ENCODE measurements around the gene KCTD13.
"Not testable (repeated sequence)": the region's sequence is repeated elsewhere in the genome, so short reads cannot be mapped to it uniquely, and the experiment has no call there.

The KCTD13 gene

DNA sequence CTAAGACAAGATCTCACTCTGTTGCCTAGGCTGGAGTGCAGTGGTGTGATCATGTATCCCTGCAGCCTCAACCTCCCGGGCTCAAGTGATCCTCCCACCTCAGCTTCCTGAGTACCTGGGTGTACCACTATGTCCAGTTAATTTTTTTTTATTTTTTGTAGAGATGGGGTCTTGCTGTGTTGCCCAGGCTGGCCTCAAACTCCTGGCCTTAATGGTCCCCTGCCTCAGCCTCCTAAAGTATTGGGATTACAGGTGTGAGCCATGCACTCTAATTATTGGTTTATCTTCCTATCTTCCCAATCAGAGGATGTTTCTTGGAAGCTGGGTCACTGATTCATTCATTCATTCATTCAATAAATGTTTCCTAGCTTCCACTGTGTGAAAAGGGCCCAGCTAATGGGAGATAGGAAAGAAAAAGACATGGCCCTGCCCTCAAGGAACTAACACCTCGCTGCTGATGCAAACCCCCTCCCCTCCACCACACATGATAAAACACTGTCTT is 17.3 kb downstream of the KCTD13 start:
- DNase-seq: no peak

- DNase-seq: no peak
These were observed 18.1 kb downstream of the KCTD13 start for GRCh38 chr16:29907973-29908372.

GRCh38 chr16:29906520-29907244 is 19.3 kb downstream of the KCTD13 start:
- no peak for DNase-seq

DNA sequence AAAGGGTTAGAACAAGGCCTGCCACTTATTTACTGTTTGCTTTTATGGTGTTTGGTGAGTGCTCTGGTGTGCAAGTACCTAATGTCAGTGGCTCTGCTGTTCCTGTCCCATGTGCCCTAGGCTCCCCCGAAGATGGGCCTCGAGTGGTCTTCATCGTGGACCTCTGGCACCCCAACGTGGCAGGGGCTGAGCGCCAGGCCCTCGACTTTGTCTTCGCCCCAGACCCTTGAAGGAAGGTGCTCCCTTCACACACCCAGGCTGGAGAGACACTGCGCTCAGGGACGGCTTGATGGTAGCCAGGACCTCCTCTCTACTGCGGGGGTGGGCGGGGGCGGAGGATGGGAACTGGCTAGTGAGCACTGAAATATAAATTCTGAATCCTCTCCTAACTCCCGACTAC is 20.4 kb downstream of the KCTD13 start:
- DNase-seq: no peak

- no peak for DNase-seq
These were observed 21.1 kb downstream of the KCTD13 start for GRCh38 chr16:29904947-29905346.

GRCh38 chr16:29903590-29903989 is 22.4 kb downstream of the KCTD13 start:
- DNase-seq: no peak

DNA sequence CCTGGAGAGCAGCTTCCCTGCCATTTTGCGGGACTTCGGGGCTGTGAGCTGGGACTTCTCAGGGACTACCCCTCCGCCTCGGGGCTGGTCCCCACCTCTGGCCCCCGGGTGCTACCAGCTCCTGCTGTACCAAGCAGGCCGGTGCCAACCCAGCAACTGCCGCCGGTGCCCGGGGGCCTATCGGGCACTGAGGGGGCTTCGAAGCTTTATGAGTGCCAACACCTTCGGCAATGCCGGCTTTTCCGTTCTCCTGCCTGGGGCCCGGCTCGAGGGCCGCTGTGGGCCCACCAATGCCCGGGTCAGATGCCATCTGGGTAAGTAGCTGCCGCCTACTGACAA is 24.4 kb downstream of the KCTD13 start:
- no peak for DNase-seq

- no peak for DNase-seq
These were observed 25.0 kb downstream of the KCTD13 start for GRCh38 chr16:29900888-29901606.

- peak; percentile 87 for DNase-seq
These were observed 25.7 kb downstream of the KCTD13 start, which contains the start of gene ASPHD1 for GRCh38 chr16:29900102-29900887. Gene ASPHD1 (plus strand): TSS chr16:29900488. CDS start chr16:29900972, 484 bp downstream.

DNA sequence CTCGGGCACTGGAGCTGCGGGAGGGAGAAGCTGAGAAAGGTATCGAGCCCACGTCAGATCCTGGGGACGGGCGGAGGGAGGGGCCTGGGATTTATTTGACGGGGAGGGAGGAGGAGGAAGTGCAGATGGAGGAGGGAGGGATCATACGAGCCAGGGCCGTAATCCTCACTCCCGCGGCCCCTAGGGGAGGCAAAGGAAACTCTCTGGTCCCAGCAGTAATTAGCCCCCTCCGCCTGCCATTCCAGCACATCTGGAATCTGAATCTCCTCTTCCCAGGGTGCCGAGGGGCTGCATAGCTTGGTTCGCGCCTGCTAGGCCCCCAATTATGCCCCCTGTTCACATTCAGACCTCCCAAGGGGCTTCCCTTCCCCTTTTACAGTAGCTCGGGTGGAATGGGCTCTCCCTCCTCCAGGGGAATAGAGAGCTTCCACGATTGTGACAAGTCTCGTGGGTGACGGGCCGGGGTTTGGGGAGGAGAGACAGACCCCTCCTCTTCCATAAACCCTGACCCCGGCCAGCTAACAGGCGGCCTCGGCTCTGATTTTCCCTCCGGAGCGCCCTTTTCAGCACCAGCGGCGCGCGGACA is 26.4 kb downstream of the KCTD13 start, which contains the start of gene SEZ6L2:
TSS of gene SEZ6L2 (minus strand) at position 35 of the 586 bp plus-strand sequence. CDS start 531 bp downstream, outside the sequence.
- DNase-seq: no peak

- DNase-seq: no peak
These were observed 27.1 kb downstream of the KCTD13 start for GRCh38 chr16:29898804-29899515.

GRCh38 chr16:29898135-29898803 is 27.8 kb downstream of the KCTD13 start:
- DNase-seq: peak; percentile 24

DNA sequence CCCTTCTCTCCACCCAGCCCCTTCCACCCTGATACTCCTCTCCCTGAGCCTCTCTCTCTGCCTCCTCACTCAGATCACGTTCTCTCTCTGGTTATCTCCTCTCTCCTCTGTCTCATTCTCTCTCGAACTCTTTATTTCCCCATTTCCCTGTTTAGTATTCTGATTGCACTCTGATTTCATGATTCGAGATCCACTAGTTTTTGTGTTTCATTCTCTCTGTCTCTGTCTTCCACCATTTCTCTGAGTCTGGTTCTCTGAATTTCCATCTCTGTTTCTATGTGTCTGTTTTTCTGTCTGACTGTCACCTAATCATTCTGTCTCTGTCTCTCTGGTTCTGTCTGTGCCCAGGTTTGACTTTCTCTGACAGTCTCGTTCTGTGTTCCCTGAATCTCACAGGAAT is 28.7 kb downstream of the KCTD13 start:
- no peak for DNase-seq

GRCh38 chr16:29896841-29897240 is 29.2 kb downstream of the KCTD13 start:
- DNase-seq: no peak

- no peak for DNase-seq
These were observed 31.7 kb downstream of the KCTD13 start for GRCh38 chr16:29894352-29894751.

GRCh38 chr16:29893553-29893952 is 32.5 kb downstream of the KCTD13 start:
- no peak for DNase-seq

- DNase-seq: no peak
These were observed 33.6 kb downstream of the KCTD13 start for GRCh38 chr16:29892458-29892813.

GRCh38 chr16:29891525-29892457 is 34.2 kb downstream of the KCTD13 start:
- no peak for DNase-seq

DNA sequence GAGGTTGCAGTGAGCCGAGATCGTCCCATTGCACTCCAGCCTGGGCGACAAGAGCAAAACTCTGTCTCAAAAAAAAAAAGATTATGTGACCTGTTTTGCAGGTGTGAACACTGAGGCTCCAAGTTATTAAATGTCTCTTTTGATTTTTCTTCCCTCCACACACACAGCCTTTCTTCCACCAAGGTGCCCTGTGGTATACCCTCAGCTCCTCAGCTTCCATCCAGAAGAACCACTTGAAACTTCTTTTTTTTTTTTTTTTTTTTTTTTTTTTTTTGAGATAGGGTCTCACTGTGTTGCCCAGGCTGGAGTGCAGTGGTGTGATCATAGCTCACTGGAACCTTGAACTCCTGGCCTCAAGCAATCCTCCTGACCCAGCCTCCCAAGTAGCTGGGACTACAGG is 36.7 kb downstream of the KCTD13 start:
- DNase-seq: not testable (repeated sequence)

DNA sequence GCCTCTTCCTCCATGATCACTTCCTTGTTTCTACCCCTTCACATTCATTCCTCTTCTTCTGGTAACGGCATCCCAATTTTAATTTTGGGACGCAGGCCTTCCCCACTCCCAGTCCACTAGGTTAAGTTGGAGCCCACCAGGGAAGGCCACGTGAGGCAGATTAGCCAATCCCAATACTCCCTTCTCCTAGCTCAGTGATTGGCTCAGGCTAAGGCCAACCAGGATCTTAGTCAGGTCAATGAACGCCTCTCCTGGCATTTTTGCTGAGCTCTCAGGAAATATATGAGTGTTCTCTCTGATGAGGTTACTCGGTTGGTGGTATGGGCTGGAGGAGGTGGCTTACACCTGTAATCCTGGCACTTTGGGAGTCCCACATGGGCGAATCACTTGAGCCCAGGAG is 42.0 kb downstream of the KCTD13 start:
- DNase-seq: no peak

All from right kidney (tissue), 1 donor.